ENCODE results near the gene ADAMTS2.

The ADAMTS2 gene

GRCh38 chr5:179276838-179277395, 68.3 kb downstream of the ADAMTS2 start:
- Histone ChIP-seq H3K9me3 (ENCODE audit: control insufficient read depth in 2 of 2, low read length in 2 of 2) (no peaks in the 10 kb centered on the region), H3K36me3 (ENCODE audit: control insufficient read depth in 2 of 2, insufficient read depth in 2 of 2, low read length in 2 of 2) (no peaks in the 10 kb centered on the region), H3K27ac (ENCODE audit: low read depth in 2 of 2, low read length in 2 of 2) (peak overlapping the region; percentile 54 to 64), H3K4me3 (ENCODE audit: low read length in 2 of 2) (no peak overlapping the region), H3K27me3 (ENCODE audit: control insufficient read depth in 2 of 2, insufficient read depth in 2 of 2, low read length in 2 of 2) (no peaks in the 10 kb centered on the region), H3K9ac (ENCODE audit: low read depth in 1 of 2, low read length in 2 of 2) (no peak overlapping the region), H3K4me1 (ENCODE audit: control insufficient read depth in 2 of 2, insufficient read depth in 2 of 2, low read length in 2 of 2) (peaks cover 0 to 6% of the 10 kb centered on the region in 2 donors)

- Histone ChIP-seq H3K9me3 (ENCODE audit: control insufficient read depth in 2 of 2, low read length in 2 of 2) (no peaks in the 10 kb centered on the region), H3K4me1 (ENCODE audit: control insufficient read depth in 2 of 2, insufficient read depth in 2 of 2, low read length in 2 of 2) (peaks cover 0 to 6% of the 10 kb centered on the region in 2 donors), H3K36me3 (ENCODE audit: control insufficient read depth in 2 of 2, insufficient read depth in 2 of 2, low read length in 2 of 2) (no peaks in the 10 kb centered on the region), H3K9ac (ENCODE audit: low read depth in 1 of 2, low read length in 2 of 2) (peak overlapping the region in 1 of 2 donors; percentile 14), H3K27ac (ENCODE audit: low read depth in 2 of 2, low read length in 2 of 2) (peak overlapping the region; percentile 64 to 71), H3K4me3 (ENCODE audit: low read length in 2 of 2) (no peak overlapping the region), H3K27me3 (ENCODE audit: control insufficient read depth in 2 of 2, insufficient read depth in 2 of 2, low read length in 2 of 2) (no peaks in the 10 kb centered on the region)
Observed at GRCh38 chr5:179275941-179276837, 69.1 kb downstream of the ADAMTS2 start.

- H3K4me3 ChIP-seq (ENCODE audit: low read length in 2 of 2) = no peak overlapping the region
- no peaks in the 10 kb centered on the region for H3K36me3 ChIP-seq (ENCODE audit: control insufficient read depth in 2 of 2, insufficient read depth in 2 of 2, low read length in 2 of 2)
- H3K27me3 ChIP-seq (ENCODE audit: control insufficient read depth in 2 of 2, insufficient read depth in 2 of 2, low read length in 2 of 2) = no peaks in the 10 kb centered on the region
- peak overlapping the region; percentile 64 to 71 for H3K27ac ChIP-seq (ENCODE audit: low read depth in 2 of 2, low read length in 2 of 2)
- H3K9ac ChIP-seq (ENCODE audit: low read depth in 1 of 2, low read length in 2 of 2) = peak overlapping the region in 1 of 2 donors; percentile 14
- H3K4me1 ChIP-seq (ENCODE audit: control insufficient read depth in 2 of 2, insufficient read depth in 2 of 2, low read length in 2 of 2) = peaks cover 0 to 6% of the 10 kb centered on the region in 2 donors
- no peaks in the 10 kb centered on the region for H3K9me3 ChIP-seq (ENCODE audit: control insufficient read depth in 2 of 2, low read length in 2 of 2)
Observed at GRCh38 chr5:179275381-179275878, 69.8 kb downstream of the ADAMTS2 start.

- H3K36me3 ChIP-seq (ENCODE audit: control insufficient read depth in 2 of 2, insufficient read depth in 2 of 2, low read length in 2 of 2) = no peaks in the 10 kb centered on the region
- no peak overlapping the region for H3K9ac ChIP-seq (ENCODE audit: low read depth in 1 of 2, low read length in 2 of 2)
- no peak overlapping the region for H3K4me3 ChIP-seq (ENCODE audit: low read length in 2 of 2)
- no peaks in the 10 kb centered on the region for H3K9me3 ChIP-seq (ENCODE audit: control insufficient read depth in 2 of 2, low read length in 2 of 2)
- H3K27ac ChIP-seq (ENCODE audit: low read depth in 2 of 2, low read length in 2 of 2) = no peak overlapping the region
- no peaks in the 10 kb centered on the region for H3K27me3 ChIP-seq (ENCODE audit: control insufficient read depth in 2 of 2, insufficient read depth in 2 of 2, low read length in 2 of 2)
- H3K4me1 ChIP-seq (ENCODE audit: control insufficient read depth in 2 of 2, insufficient read depth in 2 of 2, low read length in 2 of 2) = peaks cover 0 to 6% of the 10 kb centered on the region in 2 donors
Observed at GRCh38 chr5:179274321-179275315, 70.6 kb downstream of the ADAMTS2 start.

GRCh38 chr5:179273441-179274145, 71.7 kb downstream of the ADAMTS2 start:
- H3K27ac ChIP-seq (ENCODE audit: low read depth in 2 of 2, low read length in 2 of 2) = no peak overlapping the region
- H3K36me3 ChIP-seq (ENCODE audit: control insufficient read depth in 2 of 2, insufficient read depth in 2 of 2, low read length in 2 of 2) = no peaks in the 10 kb centered on the region
- no peak overlapping the region for H3K4me3 ChIP-seq (ENCODE audit: low read length in 2 of 2)
- no peaks in the 10 kb centered on the region for H3K27me3 ChIP-seq (ENCODE audit: control insufficient read depth in 2 of 2, insufficient read depth in 2 of 2, low read length in 2 of 2)
- no peak overlapping the region for H3K9ac ChIP-seq (ENCODE audit: low read depth in 1 of 2, low read length in 2 of 2)
- H3K4me1 ChIP-seq (ENCODE audit: control insufficient read depth in 2 of 2, insufficient read depth in 2 of 2, low read length in 2 of 2) = peaks cover 0 to 6% of the 10 kb centered on the region in 2 donors
- no peaks in the 10 kb centered on the region for H3K9me3 ChIP-seq (ENCODE audit: control insufficient read depth in 2 of 2, low read length in 2 of 2)

- Histone ChIP-seq H3K4me3 (ENCODE audit: low read length in 2 of 2) (no peak overlapping the region), H3K36me3 (ENCODE audit: control insufficient read depth in 2 of 2, insufficient read depth in 2 of 2, low read length in 2 of 2) (no peaks in the 10 kb centered on the region), H3K9ac (ENCODE audit: low read depth in 1 of 2, low read length in 2 of 2) (no peak overlapping the region), H3K4me1 (ENCODE audit: control insufficient read depth in 2 of 2, insufficient read depth in 2 of 2, low read length in 2 of 2) (peaks cover 0 to 6% of the 10 kb centered on the region in 2 donors), H3K27me3 (ENCODE audit: control insufficient read depth in 2 of 2, insufficient read depth in 2 of 2, low read length in 2 of 2) (no peaks in the 10 kb centered on the region), H3K27ac (ENCODE audit: low read depth in 2 of 2, low read length in 2 of 2) (no peak overlapping the region), H3K9me3 (ENCODE audit: control insufficient read depth in 2 of 2, low read length in 2 of 2) (no peaks in the 10 kb centered on the region)
Observed at GRCh38 chr5:179273073-179273435, 72.2 kb downstream of the ADAMTS2 start.

GRCh38 chr5:179272326-179273072, 72.8 kb downstream of the ADAMTS2 start:
- peaks cover 0 to 6% of the 10 kb centered on the region in 2 donors for H3K4me1 ChIP-seq (ENCODE audit: control insufficient read depth in 2 of 2, insufficient read depth in 2 of 2, low read length in 2 of 2)

GRCh38 chr5:179271821-179272325, 73.4 kb downstream of the ADAMTS2 start:
- peaks cover 0 to 6% of the 10 kb centered on the region in 2 donors for H3K4me1 ChIP-seq (ENCODE audit: control insufficient read depth in 2 of 2, insufficient read depth in 2 of 2, low read length in 2 of 2)

More at GRCh38 chr5:179272326-179273072, 72.8 kb downstream of the ADAMTS2 start:
- Histone ChIP-seq H3K27me3 (ENCODE audit: control insufficient read depth in 2 of 2, insufficient read depth in 2 of 2, low read length in 2 of 2) (no peaks in the 10 kb centered on the region), H3K27ac (ENCODE audit: low read depth in 2 of 2, low read length in 2 of 2) (no peak overlapping the region), H3K36me3 (ENCODE audit: control insufficient read depth in 2 of 2, insufficient read depth in 2 of 2, low read length in 2 of 2) (no peaks in the 10 kb centered on the region), H3K9ac (ENCODE audit: low read depth in 1 of 2, low read length in 2 of 2) (no peak overlapping the region), H3K9me3 (ENCODE audit: control insufficient read depth in 2 of 2, low read length in 2 of 2) (no peaks in the 10 kb centered on the region), H3K4me3 (ENCODE audit: low read length in 2 of 2) (no peak overlapping the region)

GRCh38 chr5:179271428-179271734, 73.9 kb downstream of the ADAMTS2 start:
- H3K4me3 ChIP-seq (ENCODE audit: low read length in 2 of 2) = no peak overlapping the region
- H3K9ac ChIP-seq (ENCODE audit: low read depth in 1 of 2, low read length in 2 of 2) = no peak overlapping the region
- no peaks in the 10 kb centered on the region for H3K36me3 ChIP-seq (ENCODE audit: control insufficient read depth in 2 of 2, insufficient read depth in 2 of 2, low read length in 2 of 2)
- peaks cover 1 to 6% of the 10 kb centered on the region in 2 donors for H3K4me1 ChIP-seq (ENCODE audit: control insufficient read depth in 2 of 2, insufficient read depth in 2 of 2, low read length in 2 of 2)
- no peak overlapping the region for H3K27ac ChIP-seq (ENCODE audit: low read depth in 2 of 2, low read length in 2 of 2)
- no peaks in the 10 kb centered on the region for H3K9me3 ChIP-seq (ENCODE audit: control insufficient read depth in 2 of 2, low read length in 2 of 2)
- no peaks in the 10 kb centered on the region for H3K27me3 ChIP-seq (ENCODE audit: control insufficient read depth in 2 of 2, insufficient read depth in 2 of 2, low read length in 2 of 2)

More at GRCh38 chr5:179271821-179272325, 73.4 kb downstream of the ADAMTS2 start:
- no peaks in the 10 kb centered on the region for H3K36me3 ChIP-seq (ENCODE audit: control insufficient read depth in 2 of 2, insufficient read depth in 2 of 2, low read length in 2 of 2)
- H3K9me3 ChIP-seq (ENCODE audit: control insufficient read depth in 2 of 2, low read length in 2 of 2) = no peaks in the 10 kb centered on the region
- no peaks in the 10 kb centered on the region for H3K27me3 ChIP-seq (ENCODE audit: control insufficient read depth in 2 of 2, insufficient read depth in 2 of 2, low read length in 2 of 2)
- no peak overlapping the region for H3K4me3 ChIP-seq (ENCODE audit: low read length in 2 of 2)
- H3K27ac ChIP-seq (ENCODE audit: low read depth in 2 of 2, low read length in 2 of 2) = no peak overlapping the region
- no peak overlapping the region for H3K9ac ChIP-seq (ENCODE audit: low read depth in 1 of 2, low read length in 2 of 2)
